ENCODE measurements around the gene DNAJB13. TPM values are rescaled to one million over a fixed set of nuclear protein-coding genes. Genes with fewer than 3 reads are reported as not detected.
A peak's percentile ranks its signal among the peaks of the same experiment; 100 is the strongest.
"Not testable (repeated sequence)": the region's sequence is repeated elsewhere in the genome, so short reads cannot be mapped to it uniquely, and the experiment has no call there.

DNAJB13 gene
- polyA plus RNA-seq, 1 of the 3 experiments (the other 2 are of a cell fraction): 0.51 TPM

DNA sequence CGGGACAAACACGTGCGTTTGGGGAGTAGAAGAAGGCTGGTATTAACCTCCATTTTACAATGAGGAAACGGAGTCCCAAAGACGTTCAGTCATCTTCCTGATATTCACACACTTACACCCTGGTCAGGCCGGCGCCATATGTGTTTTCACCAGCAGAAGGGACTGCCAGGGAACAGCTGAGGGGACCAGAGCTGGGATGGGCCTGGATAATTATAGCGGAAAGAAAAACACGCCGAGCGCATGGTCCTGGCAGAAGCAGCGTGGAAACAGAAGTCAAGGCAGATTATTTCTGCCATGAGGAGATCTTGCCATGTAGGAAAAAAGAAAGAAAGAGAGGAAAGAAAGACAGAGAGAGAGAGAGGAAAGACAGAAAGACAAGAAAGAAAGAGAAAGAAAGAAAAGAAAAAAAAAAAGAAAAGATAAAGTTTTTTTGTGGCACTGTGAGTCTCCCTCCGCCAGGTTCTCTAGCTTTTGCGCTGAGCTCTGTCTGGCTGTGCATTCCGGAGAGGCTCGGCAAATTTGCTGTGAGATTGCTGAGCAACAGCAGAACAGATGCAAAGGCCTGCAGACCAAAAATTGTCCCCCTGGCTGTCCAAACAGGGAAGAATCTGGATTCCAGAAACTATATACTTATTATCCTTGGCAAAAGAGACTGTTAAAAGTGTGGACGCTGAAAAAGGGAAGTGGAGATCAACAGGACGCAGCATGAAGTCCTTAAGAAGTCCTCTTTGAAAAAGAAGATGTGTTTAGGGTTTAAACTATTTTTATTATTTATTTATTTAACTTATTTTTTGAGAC, 33.1 kb downstream of the DNAJB13 start:
- Histone ChIP-seq H3K79me2 (ENCODE audit: insufficient read depth) (peaks cover 8% of the 10 kb centered on the region; the same call in 1 of the 2 replicates), H3K4me3 (ENCODE audit: low read depth in 2 of 2, low read length in 1 of 2) (peak overlapping the region; percentile 70 to 93), H4K20me1 (ENCODE audit: insufficient read depth) (no peaks in the 10 kb centered on the region), H3K4me1 (ENCODE audit: control insufficient read depth in 1 of 2, insufficient read depth in 2 of 2, low read depth in 1 of 2, low read length in 1 of 2) (peaks cover 7 to 22% of the 10 kb centered on the region in 2 experiments; a peak in 2 of 4 replicates), H3K27me3 (ENCODE audit: insufficient read depth) (no peaks in the 10 kb centered on the region), H3K9ac (peak overlapping the region; percentile 83; the same call in 1 of the 2 replicates), H3K9me3 (no peaks in the 10 kb centered on the region), H3K4me2 (peak overlapping the region; percentile 98), H3K27ac (ENCODE audit: low read depth in 2 of 2, low read length in 1 of 2) (peak overlapping the region; percentile 87 to 98), H3K9me2 (no peaks in the 10 kb centered on the region), H3F3A (replicated peaks; ENCODE audit: insufficient read depth) (peaks cover 2% of the 10 kb centered on the region), H3K36me3 (replicated peaks in 1 of 2; ENCODE audit: control insufficient read depth in 1 of 2, insufficient read depth in 2 of 2, low read length in 1 of 2) (peaks cover 0 to 12% of the 10 kb centered on the region in 2 experiments), H2AFZ (ENCODE audit: low read depth) (peak overlapping the region; percentile 98)
- TF ChIP-seq ELF1 (IDR thresholded peaks at IDR 0.05) (no peak), RFX5 (IDR thresholded peaks at IDR 0.05; ENCODE audit: low read length) (no peak), POLR2AphosphoS5 (IDR thresholded peaks at IDR 0.05; ENCODE audit: low read depth, low read length) (no peak), EP300 (IDR thresholded peaks at IDR 0.05; ENCODE audit: borderline replicate concordance in 1 of 2, low read depth in 1 of 2, low read length in 1 of 2) (no peak), SIN3A (IDR thresholded peaks at IDR 0.05; ENCODE audit: borderline replicate concordance, low read depth, low read length) (no peak), MXI1 (IDR thresholded peaks at IDR 0.05; ENCODE audit: low read depth, low read length) (no peak), TCF12 (IDR thresholded peaks at IDR 0.05) (no peak), JUND (IDR thresholded peaks at IDR 0.05) (no peak), GATA2 (CRISPR knock-in tag; IDR thresholded peaks at IDR 0.05) (no peak), MEF2A (IDR thresholded peaks at IDR 0.05; ENCODE audit: borderline replicate concordance, low read depth) (no peak), RXRA (IDR thresholded peaks at IDR 0.05; ENCODE audit: borderline replicate concordance, low read depth) (no peak), RCOR1 (IDR thresholded peaks at IDR 0.05; ENCODE audit: low read length) (no peak), GABPA (IDR thresholded peaks at IDR 0.05; ENCODE audit: low read depth) (no peak), NFIC (IDR thresholded peaks at IDR 0.05; ENCODE audit: borderline replicate concordance) (no peak), RAD21 (IDR thresholded peaks at IDR 0.05; ENCODE audit: low read length) (no peak), NRF1 (IDR thresholded peaks at IDR 0.05; ENCODE audit: low read depth, low read length) (no peak)
- ChIA-PET CTCF (interaction anchor here (4.6 kb wide), 1 partner anchor 21 kb away, joined by 21 read pairs; no protein-coding TSS in a partner anchor), POLR2A (interaction anchor here (1.4 kb wide), 1 partner anchor 187 kb away, joined by 4 read pairs; the partner anchor contains the start of genes C2CD3 and PPME1)
- DNase-seq: peak; percentile 49
- WGBS (ENCODE audit: low lambda C conversion rate): 64% methylated on average over 18 of the region's 18 CpGs

DNA sequence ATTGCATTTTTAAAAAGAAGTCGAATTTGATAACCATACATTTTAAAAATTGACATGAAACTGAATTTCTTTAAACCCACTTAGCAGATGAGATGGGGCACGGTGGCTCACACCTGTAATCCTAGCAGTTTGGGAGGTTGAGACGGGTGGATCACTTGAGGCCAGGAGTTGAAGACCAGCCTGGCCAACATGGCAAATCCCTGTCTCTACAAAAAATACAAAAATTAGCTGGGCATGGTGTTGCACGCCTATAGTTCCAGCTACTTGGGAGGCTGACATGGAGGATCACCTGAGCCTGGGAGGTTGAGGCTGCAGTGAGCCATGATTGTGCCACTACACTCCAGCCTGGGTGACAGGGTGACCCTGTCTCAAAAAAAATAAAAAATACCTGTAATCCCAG, 34.8 kb downstream of the DNAJB13 start:
- CTCF ChIA-PET; H3K9me2 ChIP-seq; POLR2A ChIA-PET; H3K27me3 ChIP-seq (ENCODE audit: insufficient read depth); H3K4me2 ChIP-seq; H3K4me3 ChIP-seq (ENCODE audit: low read depth in 2 of 2, low read length in 1 of 2); H2AFZ ChIP-seq (ENCODE audit: low read depth); DNase-seq; H3K9ac ChIP-seq; H3K9me3 ChIP-seq; H3F3A ChIP-seq (replicated peaks; ENCODE audit: insufficient read depth); H3K36me3 ChIP-seq (replicated peaks in 1 of 2; ENCODE audit: control insufficient read depth in 1 of 2, insufficient read depth in 2 of 2, low read length in 1 of 2); H3K79me2 ChIP-seq (ENCODE audit: insufficient read depth); H3K27ac ChIP-seq (ENCODE audit: low read depth in 2 of 2, low read length in 1 of 2); H4K20me1 ChIP-seq (ENCODE audit: insufficient read depth): not testable (repeated sequence)
- peaks cover 7 to 18% of the 10 kb centered on the region in 2 experiments; a peak in 2 of 4 replicates for H3K4me1 ChIP-seq (ENCODE audit: control insufficient read depth in 1 of 2, insufficient read depth in 2 of 2, low read depth in 1 of 2, low read length in 1 of 2)
- WGBS (ENCODE audit: low lambda C conversion rate): 82% methylated on average over 4 of the region's 4 CpGs
